Prostate gland (tissue), 2 donors: ENCODE data around the gene IPO5.

Experiments
- CTCF ChIP-seq, 4 experiments: fragments of 200-600 bp in 2 of 4; fragments of 450-650 bp in 2 of 4; sonication (generic) in 2 of 4; IDR thresholded peaks; 1 replicate in 3 of 4; 2 replicates in 1 of 4; pipeline ENCODE4 v1.5.1; 2016 to 2019; ENCODE audit warnings: antibody characterized with exemption in 4 of 4, mild to moderate bottlenecking in 2 of 4, moderate library complexity in 2 of 4
- POLR2A ChIP-seq: fragments of 450-650 bp; IDR thresholded peaks from one replicate; pipeline ENCODE4 v1.6.1; 2016; ENCODE audit warnings: antibody characterized with exemption, mild to moderate bottlenecking
- POLR2AphosphoS5 ChIP-seq: sonication (generic); formaldehyde crosslinking; IDR thresholded peaks from one replicate; pipeline ENCODE4 v1.6.1; 2017; ENCODE audit warnings: antibody characterized with exemption

DNA sequence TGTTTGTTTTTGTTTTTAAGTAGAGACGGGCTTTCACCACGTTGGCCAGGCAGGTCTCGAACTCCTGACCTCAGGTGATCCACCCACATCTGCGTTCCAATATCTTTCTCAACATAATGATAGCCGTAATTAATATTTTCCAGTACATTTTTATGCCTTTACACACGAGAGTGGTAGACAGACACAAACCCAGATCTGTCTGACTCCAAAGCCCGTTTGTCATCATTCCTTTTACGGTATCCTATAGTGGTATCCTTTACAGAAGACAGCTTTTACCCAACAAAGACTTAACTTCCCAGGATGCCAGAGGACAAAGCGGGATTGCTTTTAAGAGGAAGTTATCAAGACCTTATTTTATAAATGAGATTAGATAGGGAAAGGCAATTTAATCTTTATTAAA, 59.8 kb downstream of the IPO5 start:
- no peak for TF ChIP-seq CTCF (IDR thresholded peaks at IDR 0.05)
- TF ChIP-seq POLR2A = no peak
- TF ChIP-seq POLR2AphosphoS5 = no peak
